ENCODE measurements around the gene KCTD16.

The KCTD16 gene

DNA sequence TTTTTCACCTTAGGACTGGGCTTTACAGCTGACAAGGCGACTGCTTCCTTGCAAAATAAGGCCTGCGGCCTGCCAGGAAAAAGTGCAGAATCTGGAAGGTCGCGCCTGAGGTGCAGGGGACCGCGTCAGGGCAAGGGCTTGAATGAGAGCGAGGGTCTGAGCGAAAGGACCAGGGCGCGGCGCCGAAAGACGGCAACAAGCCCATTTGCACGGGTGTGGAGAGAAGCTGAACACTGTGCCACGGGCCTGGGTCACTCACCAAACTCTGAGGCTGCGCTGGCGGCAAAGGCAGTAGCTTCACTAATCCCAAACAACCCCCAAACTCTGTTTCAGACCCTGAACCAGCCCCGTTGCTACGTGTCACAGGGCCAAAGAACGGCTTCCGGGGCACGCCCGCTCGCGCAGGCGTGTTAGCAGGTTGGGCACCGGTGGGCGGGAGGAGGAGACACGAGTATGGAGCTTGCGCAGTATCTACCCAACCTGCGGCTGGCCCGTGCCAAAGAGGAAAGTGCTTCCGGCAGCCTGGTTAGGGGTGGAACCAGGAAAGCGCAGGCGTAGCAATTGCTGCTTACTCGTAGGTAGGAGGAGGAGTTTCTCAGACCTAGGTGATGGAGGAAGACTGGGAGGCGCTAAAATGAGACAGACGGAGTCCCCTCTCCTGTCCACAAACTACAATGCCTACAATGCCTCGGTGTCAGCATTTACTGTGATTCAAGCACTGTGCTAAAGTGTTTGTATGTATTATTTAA, at the start of gene KCTD16, which contains the start of gene YIPF5:
Gene KCTD16 (plus strand): TSS at position 598 of the 749 bp plus-strand sequence.
Gene YIPF5 (minus strand): TSS at position 384 of the 749 bp plus-strand sequence. CDS start 704 bp downstream, outside the sequence.
- peak; percentile 97 to 98 for DNase-seq

DNA sequence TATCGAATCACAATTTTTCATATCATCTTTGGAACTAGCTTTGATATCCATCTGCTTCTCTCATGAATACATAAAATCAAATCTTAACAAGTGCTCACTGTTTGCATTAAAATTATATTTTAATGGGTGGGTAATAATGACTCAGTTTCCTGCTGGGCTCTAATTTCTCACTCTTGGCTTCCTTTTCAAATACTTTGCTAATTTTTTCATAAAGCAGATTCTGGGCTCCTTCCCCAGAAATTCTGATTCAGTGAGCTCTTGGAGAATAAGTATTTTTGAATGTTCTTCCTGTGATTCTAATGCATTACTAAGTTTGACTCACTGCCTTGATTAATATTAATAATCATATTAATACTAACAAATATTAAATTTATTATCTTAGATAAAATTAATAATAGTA, 49.1 kb upstream of the KCTD16 start:
- no peak for DNase-seq

DNA sequence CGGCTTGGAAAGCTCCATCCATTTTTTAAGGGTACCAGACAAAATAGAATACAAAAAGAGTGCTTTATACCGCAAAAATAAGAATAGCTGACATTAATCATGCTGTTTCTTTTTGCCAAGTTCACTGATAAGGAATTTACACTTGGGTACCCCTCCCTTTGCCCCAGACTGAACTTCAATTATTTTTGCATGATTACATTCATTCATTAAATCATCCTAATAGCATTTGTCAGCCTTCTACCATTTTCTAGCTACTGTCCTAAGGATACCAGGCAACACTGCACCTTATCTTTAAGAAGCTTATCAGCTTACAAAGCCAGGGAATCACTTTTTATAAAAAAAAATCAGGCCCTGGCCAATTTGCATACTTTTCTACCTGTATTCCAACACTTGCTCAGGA, 48.6 kb upstream of the KCTD16 start:
- DNase-seq, result no peak

DNA sequence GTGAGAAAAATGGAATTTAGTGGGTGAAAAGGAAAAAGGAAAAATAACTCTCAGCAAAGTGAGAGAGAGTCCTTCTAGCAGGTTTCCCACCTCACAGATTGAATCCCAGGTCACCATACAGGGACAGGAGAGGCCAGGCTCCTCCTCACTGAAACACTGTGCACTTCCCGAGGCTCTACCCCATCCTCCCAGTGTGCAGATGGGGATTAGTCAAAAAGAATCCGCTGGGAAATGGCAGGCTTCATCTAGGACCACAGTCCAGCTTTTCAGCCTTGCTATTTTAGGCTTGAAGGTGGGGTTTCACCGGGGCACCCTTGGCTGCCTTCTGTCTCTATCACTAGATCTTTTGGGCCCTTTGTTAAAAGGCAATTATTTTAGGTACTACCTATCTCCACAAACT, 48.0 kb upstream of the KCTD16 start:
- DNase-seq, result no peak

DNA sequence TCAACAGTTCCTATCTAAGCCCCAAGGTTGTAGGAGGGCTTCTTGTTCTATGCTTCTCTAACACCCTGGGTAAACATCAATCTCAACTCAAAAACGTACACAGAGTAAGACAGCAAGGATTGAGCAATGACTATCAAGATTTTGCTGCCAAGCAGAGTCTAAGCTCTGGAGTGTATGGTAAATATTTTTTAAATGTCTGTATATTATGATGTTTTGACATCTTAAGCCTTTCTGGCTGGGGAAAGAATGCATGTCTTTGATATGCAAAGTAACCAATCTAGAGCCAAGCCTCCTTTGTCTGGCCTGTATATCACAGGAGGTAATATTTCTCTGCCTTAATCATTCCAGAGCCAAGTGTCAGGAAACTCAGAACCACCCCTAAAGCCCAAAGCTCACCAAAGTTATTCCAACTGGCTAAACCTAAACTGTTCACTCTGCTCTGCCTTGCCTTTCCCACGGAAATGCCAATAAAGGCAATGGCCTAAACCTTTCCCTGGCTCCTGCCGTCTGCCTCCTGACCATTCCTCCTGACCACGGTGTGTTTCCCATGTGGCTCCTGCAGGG, 45.4 kb upstream of the KCTD16 start:
- no peak for DNase-seq

DNA sequence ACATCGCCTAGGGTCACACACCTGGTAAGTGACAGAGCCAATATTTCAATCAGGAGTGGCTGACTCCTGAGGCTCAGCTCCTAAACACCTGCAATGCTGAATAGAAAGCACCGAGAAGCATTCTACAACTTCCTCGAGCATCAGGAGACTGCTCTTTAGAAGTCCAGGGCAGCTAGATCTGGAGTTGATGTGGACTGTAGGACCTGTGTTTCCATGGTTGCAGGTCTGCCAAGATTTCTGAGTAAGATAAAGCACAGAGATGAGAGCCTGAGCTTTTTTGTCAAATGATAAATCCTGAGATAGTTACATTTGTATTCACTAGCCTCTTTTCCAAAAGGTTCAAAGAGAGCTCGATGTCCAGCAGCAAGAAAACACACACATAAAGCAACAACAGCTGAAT, 44.0 kb upstream of the KCTD16 start:
- DNase-seq, result no peak

DNA sequence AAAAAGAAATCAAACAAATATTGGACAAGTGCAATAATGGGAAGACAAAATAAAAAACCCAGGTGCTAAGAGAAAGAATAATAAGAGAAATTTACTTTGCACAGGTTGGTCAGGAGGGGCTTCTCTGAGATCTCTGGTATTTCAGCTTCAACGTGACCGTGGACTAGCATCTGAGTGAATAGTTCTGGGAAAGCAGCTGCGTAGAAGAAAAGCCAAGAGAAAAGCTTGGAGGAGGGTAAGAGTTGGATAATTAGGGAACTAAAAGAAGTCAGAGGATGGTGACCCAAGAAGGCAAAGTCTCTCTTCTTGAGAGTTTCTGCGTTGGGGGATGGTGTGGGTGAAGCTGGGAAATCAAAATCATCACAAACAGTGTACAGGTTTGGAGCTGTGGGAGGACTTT, 41.8 kb upstream of the KCTD16 start:
- no peak for DNase-seq

DNA sequence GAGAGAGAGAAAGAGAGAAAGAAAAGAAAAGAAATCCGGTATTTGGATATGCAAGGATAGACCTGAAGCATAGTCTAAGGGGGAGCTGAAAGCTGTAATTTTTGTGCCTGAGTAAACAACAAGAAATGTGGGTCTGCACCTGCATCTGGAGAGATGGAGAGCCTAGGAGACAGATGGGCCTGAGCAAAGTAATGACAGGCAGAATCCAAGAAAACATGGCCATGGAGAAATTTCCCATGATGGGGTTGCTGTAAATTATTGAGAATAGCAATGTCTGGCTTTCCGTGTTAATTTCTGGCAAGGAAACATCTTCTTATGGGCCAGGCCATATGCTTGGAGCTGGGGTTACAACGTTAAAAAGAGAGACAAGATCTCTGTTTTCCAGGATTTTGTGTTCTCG, 40.4 kb upstream of the KCTD16 start:
- no peak for DNase-seq

DNA sequence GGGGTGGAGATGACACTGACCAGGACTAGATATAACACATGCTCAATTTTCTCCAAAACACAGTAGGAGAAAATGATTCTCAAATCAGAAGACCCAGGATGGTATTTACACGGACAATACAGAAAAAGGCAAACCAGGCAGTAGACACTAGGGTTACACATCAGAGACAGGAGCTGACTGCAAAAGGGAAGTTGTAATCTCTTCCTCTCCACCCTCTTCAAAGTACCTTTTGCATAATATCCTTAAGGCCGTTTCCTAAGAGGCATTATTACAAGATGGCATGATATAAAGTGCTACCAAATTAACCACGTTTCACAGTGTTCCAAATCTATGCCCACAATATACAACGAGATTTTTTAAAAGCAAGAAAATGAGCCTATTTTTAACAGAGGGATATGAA, 39.4 kb upstream of the KCTD16 start:
- no peak for DNase-seq

DNA sequence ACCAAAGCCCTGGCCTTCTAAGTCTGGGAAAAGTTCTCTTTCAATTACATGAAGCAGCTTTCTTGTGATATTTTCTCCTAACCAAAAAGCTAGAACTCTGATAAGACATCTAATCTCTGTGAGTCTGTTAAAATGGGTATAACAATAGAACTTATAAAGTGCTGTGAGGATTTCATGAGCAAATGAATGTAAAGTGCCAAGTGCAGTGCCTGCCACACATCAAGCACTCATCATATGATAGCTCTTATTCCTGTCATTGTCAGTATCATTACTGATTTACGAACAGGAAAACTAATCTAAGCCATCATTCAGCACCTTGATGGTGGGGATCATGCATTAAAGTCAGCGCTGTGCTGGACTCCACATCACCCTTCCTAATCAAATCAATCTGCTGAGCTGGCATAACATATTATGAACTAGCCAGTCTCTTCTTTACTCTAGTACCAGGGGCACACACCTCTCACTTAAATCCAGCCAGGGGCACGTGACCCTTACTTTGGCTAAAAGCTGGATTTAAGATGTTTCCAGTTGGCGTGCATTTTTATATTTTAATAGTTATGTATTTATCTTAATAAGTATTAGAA, 37.5 kb upstream of the KCTD16 start:
- no peak for DNase-seq

DNA sequence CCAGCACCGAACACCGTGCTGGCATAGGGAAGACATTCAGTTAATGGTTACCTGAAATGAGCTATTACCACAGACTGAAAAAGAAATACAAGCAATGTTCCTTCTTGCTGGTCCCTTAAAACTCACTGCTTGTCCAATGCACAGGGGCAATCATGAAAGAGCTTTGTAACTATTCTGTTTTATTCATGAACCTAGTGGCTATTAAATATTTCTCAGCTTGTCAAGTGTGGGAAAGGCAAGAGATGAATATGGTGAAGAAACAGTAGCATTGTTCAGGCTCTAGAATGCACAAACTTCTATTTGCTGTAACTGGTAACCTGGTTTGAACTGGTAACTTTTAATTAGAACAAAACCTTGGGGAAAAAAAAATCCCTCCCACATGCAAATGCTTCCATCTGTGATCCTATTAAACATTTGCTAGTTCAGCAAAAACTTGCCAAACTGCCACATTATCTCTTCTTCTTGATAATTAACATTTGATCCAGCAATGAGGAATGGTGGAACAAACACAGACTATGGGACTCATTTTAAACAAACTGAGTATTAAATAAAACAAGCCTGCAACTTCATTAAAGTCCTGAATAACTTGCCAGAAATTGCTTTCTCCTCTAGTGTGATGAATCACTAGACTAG, 36.4 kb upstream of the KCTD16 start:
- no peak for DNase-seq

DNA sequence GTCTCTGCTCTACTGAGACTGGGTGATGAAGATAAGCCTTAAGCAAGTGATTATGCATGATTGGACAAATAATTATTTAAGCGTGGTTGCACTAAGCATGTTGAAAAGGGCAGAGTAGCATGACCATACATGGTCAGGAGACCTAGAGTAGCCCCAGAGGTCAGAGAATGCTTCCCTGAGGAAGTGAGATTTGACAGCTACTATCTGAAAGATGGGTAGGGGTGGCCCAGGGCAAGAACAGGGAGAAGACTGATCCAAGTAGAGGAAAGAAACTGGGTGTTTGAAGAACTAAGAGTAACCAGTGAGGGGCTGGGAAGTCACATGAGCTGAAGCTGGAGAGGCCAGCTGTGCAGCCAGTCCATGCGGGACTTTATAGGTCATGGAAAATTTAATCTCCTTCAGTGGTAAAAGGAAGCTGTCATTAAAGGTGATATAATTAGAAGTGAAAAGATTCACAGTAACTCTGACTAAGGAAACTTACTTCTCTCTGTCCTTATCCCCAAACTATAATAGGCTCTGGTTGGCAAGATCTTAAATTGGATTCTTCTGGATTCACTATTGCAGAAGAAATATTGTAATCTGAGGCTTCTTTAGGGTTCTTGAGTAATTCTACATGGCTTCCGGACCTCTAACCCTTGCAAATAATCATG, 35.4 kb upstream of the KCTD16 start:
- no peak for DNase-seq

DNA sequence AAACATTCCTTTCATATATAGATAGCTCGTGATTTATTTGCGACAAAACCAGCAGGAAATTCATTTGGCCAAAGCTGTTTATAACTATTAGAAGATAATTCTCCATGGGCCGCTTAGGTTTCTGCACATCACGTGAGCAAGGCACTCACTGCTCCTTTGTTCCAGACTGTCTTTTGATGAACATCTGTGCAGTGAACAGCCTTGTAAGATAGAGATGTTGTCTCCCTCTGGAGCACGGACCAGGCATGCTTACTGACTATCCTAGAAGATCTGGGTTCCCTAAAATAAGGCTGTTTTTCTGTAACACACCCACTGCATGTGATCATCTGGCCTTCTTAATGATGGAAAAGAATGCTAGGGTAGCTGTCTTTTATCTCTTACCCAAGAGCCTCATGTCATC, 31.1 kb upstream of the KCTD16 start:
- no peak for DNase-seq

DNA sequence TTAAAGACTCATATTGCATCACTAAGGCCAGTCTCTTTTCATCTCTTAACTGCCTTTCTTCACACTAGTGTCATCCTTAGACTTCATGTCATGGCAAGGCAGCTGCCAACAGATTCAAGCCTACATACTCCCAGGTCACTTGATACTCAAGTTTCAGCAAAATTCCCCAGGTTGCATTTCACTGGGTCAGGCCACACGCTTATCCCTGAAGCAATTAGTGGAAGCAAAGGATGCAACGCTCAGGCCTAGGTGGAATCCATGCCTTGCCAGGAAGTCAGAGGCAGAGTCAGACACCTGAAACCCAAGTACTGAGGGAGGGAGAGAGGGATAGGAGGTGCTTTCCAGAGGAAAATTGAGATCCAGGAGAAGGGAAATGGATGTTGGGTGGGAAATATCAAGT, 29.1 kb upstream of the KCTD16 start:
- DNase-seq, result no peak

DNA sequence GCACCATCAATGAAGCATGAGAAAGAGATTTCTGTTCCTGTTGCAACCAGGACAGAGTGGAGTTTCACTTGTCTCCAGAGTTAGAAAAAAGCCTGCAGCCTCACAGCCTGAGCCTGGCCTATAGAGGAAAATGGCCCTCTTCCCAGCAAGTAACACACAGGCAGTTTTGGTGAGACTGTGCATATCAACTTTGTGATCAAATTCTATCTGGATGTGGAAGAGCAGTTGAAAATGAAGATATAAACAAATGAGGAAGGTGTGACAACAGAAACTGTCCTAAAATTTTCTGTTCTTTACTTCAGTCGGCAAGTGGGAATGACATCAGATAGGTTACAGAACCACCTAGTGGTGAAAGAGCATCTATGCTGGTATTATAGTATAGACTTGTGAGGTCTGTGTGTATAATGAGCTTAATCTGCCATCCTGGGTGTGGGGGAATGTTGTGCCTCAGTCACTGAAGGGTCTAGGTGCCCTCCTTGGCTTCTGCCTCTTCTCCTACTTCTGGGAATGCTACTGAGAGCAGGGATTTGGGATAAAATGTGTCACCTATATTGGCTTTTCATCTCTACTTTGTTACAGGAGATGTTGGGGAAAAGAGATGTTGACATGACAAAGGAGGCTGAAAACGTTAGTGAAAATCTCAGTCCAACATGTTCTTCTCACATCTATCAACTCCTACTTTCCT, 28.4 kb upstream of the KCTD16 start:
- DNase-seq, result peak in 1 of 2 donors; percentile 16

DNA sequence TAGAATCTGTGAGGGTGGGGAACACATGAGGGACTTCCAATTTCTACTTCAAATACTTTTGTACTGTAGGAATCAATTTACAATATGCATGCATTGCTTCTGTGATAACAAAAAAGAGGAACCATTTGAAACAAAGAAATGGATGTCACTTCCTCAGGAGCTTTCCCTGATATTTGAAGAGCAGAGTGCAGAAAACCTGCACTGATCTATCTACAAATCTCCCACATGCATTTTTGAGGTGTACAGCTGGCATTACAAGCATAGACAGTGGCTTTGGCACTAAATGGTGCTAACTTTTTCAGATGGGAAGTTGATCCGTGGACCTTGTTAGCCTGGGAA, 27.9 kb upstream of the KCTD16 start:
- no peak for DNase-seq

DNA sequence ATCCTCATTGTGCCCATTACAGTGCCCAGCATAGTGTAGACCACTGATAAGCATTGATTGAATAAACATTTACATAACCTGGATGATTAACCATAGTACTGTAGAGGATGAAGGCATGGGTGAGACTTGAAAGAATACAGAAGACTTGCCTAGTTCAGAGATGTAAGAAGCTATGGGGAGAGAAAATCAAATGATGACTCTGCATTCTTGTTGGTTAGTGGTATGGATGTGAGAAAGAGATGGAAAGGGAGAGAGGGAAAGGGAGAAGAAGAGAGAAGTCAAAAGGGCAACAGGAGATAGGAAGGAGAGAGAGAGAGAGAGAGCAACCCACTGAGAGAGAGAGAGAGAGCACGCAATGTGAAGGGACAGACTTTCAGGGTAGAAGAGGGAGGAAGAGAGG, 27.0 kb upstream of the KCTD16 start:
- no peak for DNase-seq

DNA sequence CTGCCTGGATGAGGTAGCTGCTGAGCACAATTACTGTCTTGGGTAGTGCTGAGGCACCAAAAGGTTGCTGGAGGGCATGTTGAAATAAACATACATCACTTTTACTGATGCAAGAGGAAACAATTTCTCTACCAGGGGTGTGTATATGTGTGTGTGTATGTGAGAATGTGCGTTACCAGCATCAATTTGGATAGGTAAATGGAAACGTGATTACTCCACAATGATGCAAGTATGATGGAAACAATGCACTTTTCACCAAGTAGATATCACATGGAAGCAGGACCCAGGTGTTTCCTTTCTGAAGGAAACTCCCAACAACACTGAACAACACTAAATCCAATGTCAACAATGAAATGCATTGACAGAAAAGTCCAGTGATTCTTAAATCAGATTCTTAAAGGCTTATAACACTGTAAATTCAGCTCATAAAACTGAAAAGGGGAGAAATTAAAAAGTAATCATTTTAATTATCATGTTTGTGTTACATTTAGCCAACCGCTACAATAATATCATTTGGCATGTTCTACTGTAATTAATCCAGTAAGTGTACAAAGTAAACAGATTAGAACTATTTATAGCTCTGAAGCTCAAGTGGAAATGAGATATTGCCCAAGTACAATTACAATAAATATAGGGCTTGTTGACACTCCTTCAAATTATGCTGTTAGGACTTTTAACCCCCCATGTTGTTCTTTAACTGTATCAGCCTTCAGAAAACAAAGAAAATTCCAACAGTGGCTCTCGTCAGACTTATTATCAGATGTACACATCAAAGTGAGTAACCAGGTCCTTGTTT, 25.5 kb upstream of the KCTD16 start:
- DNase-seq, result no peak

DNA sequence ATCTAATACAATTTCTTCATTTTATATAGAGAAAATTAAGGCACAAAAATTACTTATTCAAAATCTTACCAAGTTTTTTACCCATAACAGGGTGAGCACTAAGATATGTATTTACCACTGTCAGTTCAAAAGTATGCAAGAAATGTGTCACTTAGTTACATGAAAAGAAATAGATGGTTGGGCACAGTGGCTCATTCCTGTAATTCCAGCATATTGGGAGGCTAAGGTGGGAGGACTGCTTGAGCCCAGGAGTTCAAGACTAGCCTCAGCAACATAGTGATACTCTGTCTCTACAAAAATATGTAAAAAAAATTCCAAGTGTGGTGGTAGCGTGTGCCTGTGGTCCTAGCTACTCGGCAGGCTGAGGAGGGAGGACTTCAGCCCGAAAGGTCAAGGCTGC, 19.6 kb upstream of the KCTD16 start:
- DNase-seq, result no peak

DNA sequence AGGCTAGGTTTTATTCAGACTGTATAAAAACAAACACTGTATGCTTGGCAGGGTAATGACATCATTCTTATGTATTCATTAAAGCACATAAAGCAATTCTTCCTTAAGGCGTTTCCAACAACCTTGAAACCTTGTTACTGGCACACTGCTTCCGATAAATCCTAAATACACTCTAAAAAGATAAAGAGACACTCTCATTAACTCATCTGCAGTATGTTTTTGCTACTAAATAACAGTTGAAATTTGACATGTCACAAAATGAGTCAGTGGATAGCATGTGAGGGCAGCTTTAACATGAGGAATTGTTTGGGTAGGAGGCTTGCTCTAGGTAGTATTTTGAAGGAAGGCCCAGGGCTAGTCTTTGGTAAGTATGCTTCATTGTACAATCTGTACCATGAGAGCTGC, 13.9 kb upstream of the KCTD16 start:
- DNase-seq, result no peak

DNA sequence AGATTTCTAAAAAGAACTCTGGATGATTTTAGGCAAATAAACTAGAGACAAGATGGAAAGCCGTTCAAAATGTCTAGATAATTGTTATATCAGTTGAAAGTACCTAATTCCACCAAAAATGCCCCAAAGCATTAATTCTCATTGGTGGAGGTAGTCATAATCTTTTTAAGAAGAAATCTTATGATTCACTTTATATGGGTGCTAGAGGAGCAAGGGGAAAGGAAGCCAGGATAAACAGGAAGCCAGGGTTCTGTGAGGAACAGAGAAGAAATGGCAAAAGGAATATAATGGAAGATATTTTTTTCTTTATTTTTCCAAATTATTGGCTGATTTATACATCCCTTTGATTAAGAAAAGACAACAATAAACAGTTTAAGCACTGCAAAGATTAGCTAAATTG, 8.0 kb upstream of the KCTD16 start:
- no peak for DNase-seq

DNA sequence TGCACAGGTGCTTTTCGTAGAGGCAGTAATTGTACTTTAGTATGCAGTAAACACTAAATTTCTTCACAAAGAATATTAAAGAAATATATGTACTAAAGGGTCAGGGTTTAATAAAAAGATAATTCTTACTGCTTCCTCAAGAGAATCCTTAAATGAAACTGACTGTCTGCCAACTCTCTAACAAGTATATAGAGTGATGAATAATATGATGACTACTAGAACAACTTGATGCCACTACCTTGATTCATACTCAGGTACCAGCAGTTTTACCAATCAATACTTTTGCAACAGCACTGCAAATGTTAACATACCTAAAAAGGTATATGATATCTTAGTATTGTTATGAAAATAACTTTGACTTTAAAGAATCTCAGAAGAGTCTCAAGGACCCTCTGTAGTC, 4.0 kb upstream of the KCTD16 start:
- no peak for DNase-seq

Data from CD4-positive, alpha-beta T cell treated with Interleukin-1 beta for 1 hour (primary cell).